Natural killer cell (primary cell): ENCODE results near the gene BRPF3. TPM values are rescaled to one million over a fixed set of nuclear protein-coding genes. Genes with fewer than 3 reads are reported as not detected.

Experiments
- ATAC-seq, 3 donors: fragments of 150-1000 bp in 2 of 3; fragments of 200-7000 bp in 1 of 3; cut with Tn5 transposase; 1 replicate in 1 of 3; 2 replicates in 2 of 3; pipeline ENCODE4 v1.10.0; 2021; ENCODE audit warnings: mild to moderate bottlenecking in 2 of 3, moderate library complexity in 2 of 3
- DNase-seq, 2 donors: peaks; one replicate each; pipeline versions ENCODE4 v3.0.0 to v3.0.0-alpha.2; 2013 to 2021; ENCODE audit warnings: mixed read lengths in 1 of 2
- H3K27ac ChIP-seq: one replicate; pipeline ENCODE4 v1.5.1; 2013; ENCODE audit warnings: mild to moderate bottlenecking, low read length
- H3K27me3 ChIP-seq: one replicate; pipeline ENCODE4 v1.6.1; 2013; ENCODE audit warnings: low read length; ENCODE audit not compliant: control insufficient read depth, insufficient read depth
- H3K36me3 ChIP-seq: one replicate; pipeline ENCODE4 v1.6.1; 2013; ENCODE audit warnings: low read length; ENCODE audit not compliant: control insufficient read depth, insufficient read depth
- H3K4me1 ChIP-seq: one replicate; pipeline ENCODE4 v1.6.1; 2013; ENCODE audit warnings: low read length; ENCODE audit not compliant: control insufficient read depth, insufficient read depth
- H3K4me3 ChIP-seq: one replicate; pipeline ENCODE4 v1.5.1; 2013; ENCODE audit warnings: low read length
- H3K9me3 ChIP-seq: one replicate; pipeline ENCODE4 v1.6.1; 2013; ENCODE audit warnings: low read length; ENCODE audit not compliant: control insufficient read depth, insufficient read depth
- H3K27ac Mint-ChIP-seq, 2 donors: one replicate each; pipeline ENCODE4 v1.8.0; 2022; ENCODE audit warnings: mild to moderate bottlenecking in 2 of 2, mixed read lengths in 2 of 2, moderate library complexity in 1 of 2
- H3K27me3 Mint-ChIP-seq, 2 donors: one replicate each; pipeline ENCODE4 v1.8.0; 2022; ENCODE audit warnings: low read depth in 2 of 2, mixed read lengths in 2 of 2
- H3K36me3 Mint-ChIP-seq: one replicate; pipeline ENCODE4 v1.8.0; 2022; ENCODE audit warnings: mixed read lengths
- H3K4me1 Mint-ChIP-seq, 2 donors: one replicate each; pipeline ENCODE4 v1.8.0; 2022; ENCODE audit warnings: mixed read lengths in 2 of 2
- H3K4me3 Mint-ChIP-seq: one replicate; pipeline ENCODE4 v1.8.0; 2022; ENCODE audit warnings: mild to moderate bottlenecking, moderate library complexity, mixed read lengths
- H3K9me3 Mint-ChIP-seq, 2 donors: one replicate each; pipeline ENCODE4 v1.8.0; 2022; ENCODE audit warnings: mixed read lengths in 2 of 2
- WGBS: methylation state at CpG from one replicate; pipeline ENCODE4 v1.1.7; 2013; ENCODE audit warnings: missing lambda C conversion rate; ENCODE audit not compliant: insufficient coverage; 5-methylcytosine and 5-hydroxymethylcytosine counted together
- intact Hi-C: fragments of 100-400 bp; cut with micrococcal nuclease; formaldehyde crosslinking; loops from one replicate; pipeline ENCODE4 v1.14.2; 2022
- total RNA-seq, 4 donors: library from RNA; stranded (reverse); fragments of 120-200 nt in 1 of 4; gene quantifications; one replicate each; pipeline versions ENCODE4 v1.2.3 to v1.2.4, GENCODE V29; 2013 to 2022
- TF ChIP-seq, protein P1 (sequence below): fragments of 200-600 bp; IDR thresholded peaks from one replicate; pipeline ENCODE4 v1.8.0; 2022; ENCODE audit warnings: antibody characterized with exemption

BRPF3 gene
- total RNA-seq, 3 donors from 2014 or later (not counting 1 experiment from before 2014, with no cell fraction given): 46.0 to 58.5 (median 57.4) TPM

DNA sequence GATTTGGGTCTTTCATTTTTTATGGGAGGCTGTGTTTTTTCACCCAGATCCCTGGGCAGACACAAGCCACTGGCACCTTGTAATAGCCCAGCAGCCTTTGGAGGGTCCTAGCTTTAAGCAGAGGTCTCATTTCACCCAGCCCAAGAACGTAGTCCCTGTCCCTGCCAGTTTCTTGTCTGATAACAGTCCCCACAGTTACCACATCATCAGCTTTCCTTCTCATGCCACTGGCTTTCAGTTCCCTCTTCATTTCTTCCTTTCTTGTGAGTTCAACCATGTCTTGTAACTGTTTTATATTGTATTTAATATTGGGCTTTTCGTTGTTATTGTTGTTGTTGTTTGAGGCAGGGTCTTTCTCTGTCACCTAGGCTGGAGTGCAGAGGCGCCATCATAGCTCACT lies 83.9 kb downstream of the BRPF3 start:
- WGBS: 57% methylated on average over 3 of the region's 3 CpGs
- Mint-ChIP-seq H3K4me3 (no peak overlapping the region), H3K9me3 (no peaks in the 10 kb centered on the region), H3K27me3 (peaks cover 28 to 51% of the 10 kb centered on the region in 2 donors), H3K36me3 (no peaks in the 10 kb centered on the region), H3K4me1 (no peaks in the 10 kb centered on the region), H3K27ac (no peak overlapping the region)
- no peak for DNase-seq
- TF ChIP-seq, protein P1, sequence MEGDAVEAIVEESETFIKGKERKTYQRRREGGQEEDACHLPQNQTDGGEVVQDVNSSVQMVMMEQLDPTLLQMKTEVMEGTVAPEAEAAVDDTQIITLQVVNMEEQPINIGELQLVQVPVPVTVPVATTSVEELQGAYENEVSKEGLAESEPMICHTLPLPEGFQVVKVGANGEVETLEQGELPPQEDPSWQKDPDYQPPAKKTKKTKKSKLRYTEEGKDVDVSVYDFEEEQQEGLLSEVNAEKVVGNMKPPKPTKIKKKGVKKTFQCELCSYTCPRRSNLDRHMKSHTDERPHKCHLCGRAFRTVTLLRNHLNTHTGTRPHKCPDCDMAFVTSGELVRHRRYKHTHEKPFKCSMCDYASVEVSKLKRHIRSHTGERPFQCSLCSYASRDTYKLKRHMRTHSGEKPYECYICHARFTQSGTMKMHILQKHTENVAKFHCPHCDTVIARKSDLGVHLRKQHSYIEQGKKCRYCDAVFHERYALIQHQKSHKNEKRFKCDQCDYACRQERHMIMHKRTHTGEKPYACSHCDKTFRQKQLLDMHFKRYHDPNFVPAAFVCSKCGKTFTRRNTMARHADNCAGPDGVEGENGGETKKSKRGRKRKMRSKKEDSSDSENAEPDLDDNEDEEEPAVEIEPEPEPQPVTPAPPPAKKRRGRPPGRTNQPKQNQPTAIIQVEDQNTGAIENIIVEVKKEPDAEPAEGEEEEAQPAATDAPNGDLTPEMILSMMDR: no peak
- no peak overlapping the region for H3K4me3 ChIP-seq
- intact Hi-C loops: no loop called here
- no peak overlapping the region for H3K27ac ChIP-seq
- H3K27me3 ChIP-seq: peaks cover 8% of the 10 kb centered on the region
- no peak for ATAC-seq
- H3K4me1 ChIP-seq: no peaks in the 10 kb centered on the region
- no peaks in the 10 kb centered on the region for H3K9me3 ChIP-seq
- H3K36me3 ChIP-seq: no peaks in the 10 kb centered on the region

DNA sequence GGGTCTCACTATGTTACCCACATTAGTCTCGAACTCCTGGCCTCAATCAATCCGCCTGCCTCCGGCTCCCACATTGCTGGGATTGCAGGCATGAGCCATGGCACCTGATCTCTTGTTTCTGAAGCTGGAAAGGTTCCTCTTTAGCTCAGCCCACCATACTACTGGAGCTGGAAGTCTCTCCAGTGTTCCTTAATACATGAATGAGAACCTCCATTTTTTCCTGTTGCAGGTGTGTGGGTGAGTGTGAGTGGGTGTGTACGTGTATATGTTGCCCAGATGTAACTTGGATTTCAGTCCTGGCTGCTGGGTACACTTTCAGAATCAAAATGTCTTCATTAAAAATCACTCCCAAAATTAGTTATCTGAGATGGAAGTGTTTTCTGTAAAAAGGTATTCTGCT lies 84.4 kb downstream of the BRPF3 start:
- Histone ChIP-seq H3K4me1 (no peaks in the 10 kb centered on the region), H3K9me3 (no peaks in the 10 kb centered on the region), H3K4me3 (no peak overlapping the region), H3K27ac (no peak overlapping the region), H3K27me3 (peaks cover 8% of the 10 kb centered on the region), H3K36me3 (no peaks in the 10 kb centered on the region)
- Mint-ChIP-seq H3K4me1 (no peaks in the 10 kb centered on the region), H3K27me3 (peaks cover 31 to 57% of the 10 kb centered on the region in 2 donors), H3K9me3 (no peaks in the 10 kb centered on the region), H3K27ac (no peak overlapping the region), H3K4me3 (no peak overlapping the region), H3K36me3 (no peaks in the 10 kb centered on the region)
- 91% methylated on average over 4 of the region's 4 CpGs for WGBS
- no peak for DNase-seq
- TF ChIP-seq, protein P1: no peak
- intact Hi-C loops: no loop called here
- no peak for ATAC-seq

Other genes starting within 250 kb of the BRPF3 start
- under 1 TPM in 1 of 3 donors, not detected in 2; 0.93 TPM for gene SLC26A8, start 172.1 kb upstream of the BRPF3 start, total RNA-seq
- 100 to 1,000 TPM in 1 of 3 donors, 10 to 100 TPM in 2; 68.0 to 106 (median 84.5) TPM for gene MAPK14, start 168.9 kb upstream of the BRPF3 start, total RNA-seq
- gene MAPK13, start 66.2 kb upstream of the BRPF3 start, total RNA-seq: 10 to 100 TPM; 39.4 to 52.1 (median 49.9) TPM
- 1 to 10 TPM in 1 of 3 donors, under 1 TPM in 2; 0.14 to 3.5 (median 0.61) TPM for gene PNPLA1, start 73.3 kb downstream of the BRPF3 start, total RNA-seq
- gene BNIP5, start 140.1 kb downstream of the BRPF3 start, total RNA-seq: not detected
- gene ETV7, start 190.9 kb downstream of the BRPF3 start, total RNA-seq: 1 to 10 TPM in 2 of 3 donors, under 1 TPM in 1; 0.96 to 2.8 (median 1.7) TPM
- 1 to 10 TPM in 1 of 3 donors, under 1 TPM in 2; 0.27 to 1.0 (median 0.28) TPM for gene PXT1, start 246.1 kb downstream of the BRPF3 start, total RNA-seq
- 10 to 100 TPM; 37.7 to 43.5 (median 43.2) TPM for gene KCTD20, start 246.3 kb downstream of the BRPF3 start, total RNA-seq